Measurements from ENCODE around the gene FBXL14. TPM values are rescaled to one million over a fixed set of nuclear protein-coding genes. Genes with fewer than 3 reads are reported as not detected.

The FBXL14 gene
- total RNA-seq, 2 donors from 2014 or later = 10.0 to 20.4 TPM

- WGBS, 2 experiments (ENCODE audit: insufficient coverage in 1 of 2, insufficient read length in 1 of 2) = 98 to 100% methylated on average over 6 of the region's 8 CpGs
- peaks cover 16% of the 10 kb centered on the region for H3K27me3 Mint-ChIP-seq (ENCODE audit: insufficient read depth)
- no peak overlapping the region for H3K4me3 Mint-ChIP-seq
- H3K36me3 ChIP-seq (ENCODE audit: control insufficient read depth, insufficient read depth, low read length) = no peaks in the 10 kb centered on the region
- TF ChIP-seq CTCF (conservative IDR thresholded peaks at IDR 0.05) = no peak
- no peaks in the 10 kb centered on the region for H3K9me3 ChIP-seq (ENCODE audit: control insufficient read depth, low read length)
- no peaks in the 10 kb centered on the region for H3K9me3 Mint-ChIP-seq
- no peak overlapping the region for H3K4me3 ChIP-seq (ENCODE audit: low read length)
- DNase-seq = no peak
- no peaks in the 10 kb centered on the region for H3K4me1 ChIP-seq (ENCODE audit: control insufficient read depth, insufficient read depth, low read length)
- no peaks in the 10 kb centered on the region for H3K27me3 ChIP-seq (ENCODE audit: control insufficient read depth, insufficient read depth, low read length, poor library complexity, severe bottlenecking)
- H3K27ac Mint-ChIP-seq = no peak overlapping the region
- H3K36me3 Mint-ChIP-seq (ENCODE audit: low read depth) = no peaks in the 10 kb centered on the region
- no peak overlapping the region for H3K27ac ChIP-seq (ENCODE audit: low read depth, low read length)
- H3K4me1 Mint-ChIP-seq = no peaks in the 10 kb centered on the region
- H3K9ac ChIP-seq (ENCODE audit: extremely low read depth, low read length, poor library complexity, severe bottlenecking) = no peak overlapping the region
Observed at GRCh38 chr12:1619587-1619986, 25.2 kb upstream of the FBXL14 start.

GRCh38 chr12:1619159-1619558 is 24.8 kb upstream of the FBXL14 start:
- Histone ChIP-seq H3K4me3 (ENCODE audit: low read length) (no peak overlapping the region), H3K4me1 (ENCODE audit: control insufficient read depth, insufficient read depth, low read length) (no peaks in the 10 kb centered on the region), H3K9ac (ENCODE audit: extremely low read depth, low read length, poor library complexity, severe bottlenecking) (no peak overlapping the region), H3K27ac (ENCODE audit: low read depth, low read length) (no peak overlapping the region), H3K36me3 (ENCODE audit: control insufficient read depth, insufficient read depth, low read length) (no peaks in the 10 kb centered on the region), H3K27me3 (ENCODE audit: control insufficient read depth, insufficient read depth, low read length, poor library complexity, severe bottlenecking) (no peaks in the 10 kb centered on the region), H3K9me3 (ENCODE audit: control insufficient read depth, low read length) (no peaks in the 10 kb centered on the region)
- Mint-ChIP-seq H3K4me1 (no peaks in the 10 kb centered on the region), H3K4me3 (no peak overlapping the region), H3K27ac (no peak overlapping the region), H3K36me3 (ENCODE audit: low read depth) (no peaks in the 10 kb centered on the region), H3K9me3 (no peaks in the 10 kb centered on the region), H3K27me3 (ENCODE audit: insufficient read depth) (peaks cover 16% of the 10 kb centered on the region)
- 80 to 84% methylated on average over 3 to 4 of the region's 4 CpGs for WGBS, 2 experiments (ENCODE audit: insufficient coverage in 1 of 2, insufficient read length in 1 of 2)
- no peak for TF ChIP-seq CTCF (conservative IDR thresholded peaks at IDR 0.05)
- no peak for DNase-seq

- no peaks in the 10 kb centered on the region for H3K4me1 Mint-ChIP-seq
- H3K4me3 ChIP-seq (ENCODE audit: low read length) = no peak overlapping the region
- H3K4me1 ChIP-seq (ENCODE audit: control insufficient read depth, insufficient read depth, low read length) = no peaks in the 10 kb centered on the region
- no peak overlapping the region for H3K9ac ChIP-seq (ENCODE audit: extremely low read depth, low read length, poor library complexity, severe bottlenecking)
- H3K9me3 Mint-ChIP-seq = no peaks in the 10 kb centered on the region
- peaks cover 16% of the 10 kb centered on the region for H3K27me3 Mint-ChIP-seq (ENCODE audit: insufficient read depth)
- H3K36me3 ChIP-seq (ENCODE audit: control insufficient read depth, insufficient read depth, low read length) = no peaks in the 10 kb centered on the region
- no peaks in the 10 kb centered on the region for H3K9me3 ChIP-seq (ENCODE audit: control insufficient read depth, low read length)
- no peak for TF ChIP-seq CTCF (conservative IDR thresholded peaks at IDR 0.05)
- no peaks in the 10 kb centered on the region for H3K36me3 Mint-ChIP-seq (ENCODE audit: low read depth)
- H3K27ac Mint-ChIP-seq = no peak overlapping the region
- H3K4me3 Mint-ChIP-seq = no peak overlapping the region
- DNase-seq = no peak
- H3K27me3 ChIP-seq (ENCODE audit: control insufficient read depth, insufficient read depth, low read length, poor library complexity, severe bottlenecking) = no peaks in the 10 kb centered on the region
- no peak overlapping the region for H3K27ac ChIP-seq (ENCODE audit: low read depth, low read length)
Observed at GRCh38 chr12:1618489-1618888, 24.1 kb upstream of the FBXL14 start.
